IMR-90 (cell line): ENCODE measurements around the gene PLD3. TPM values are rescaled to one million over a fixed set of nuclear protein-coding genes. Genes with fewer than 3 reads are reported as not detected.

Experiments used
- MAFK ChIP-seq: IDR thresholded peaks from 2 replicates; pipeline ENCODE4 v1.6.1; 2012; ENCODE audit warnings: low read depth, low read length, improper control_type of control experiment
- RAD21 ChIP-seq: IDR thresholded peaks from 2 replicates; pipeline ENCODE4 v1.6.1; 2012; ENCODE audit warnings: low read length, improper control_type of control experiment
- RFX5 ChIP-seq: IDR thresholded peaks from 2 replicates; pipeline ENCODE4 v1.8.0; 2012; ENCODE audit warnings: low read depth, mild to moderate bottlenecking, low read length, moderate library complexity
- polyA plus RNA-seq, 3 experiments: library from polyadenylated mRNA; depleted of rRNA; stranded (reverse); fragments of >200 nt; gene quantifications; 2 replicates each; pipeline ENCODE4 v1.2.3, GENCODE V29; 2012; ENCODE audit warnings: low replicate concordance in 1 of 3
- total RNA-seq: library from RNA; depleted of rRNA; stranded (reverse); fragments of >200 nt; gene quantifications from 2 replicates; pipeline ENCODE4 v1.2.3, GENCODE V29; 2012
- TF ChIP-seq, protein P1 (sequence below): conservative IDR thresholded peaks from 2 replicates; pipeline ENCODE4 v1.5.1; 2012; ENCODE audit warnings: mild to moderate bottlenecking, low read depth, low read length, improper control_type of control experiment

PLD3 gene
- total and polyA plus RNA-seq, 2 of the 4 experiments (the other 2 are of a cell fraction), result 117 to 665 TPM

DNA sequence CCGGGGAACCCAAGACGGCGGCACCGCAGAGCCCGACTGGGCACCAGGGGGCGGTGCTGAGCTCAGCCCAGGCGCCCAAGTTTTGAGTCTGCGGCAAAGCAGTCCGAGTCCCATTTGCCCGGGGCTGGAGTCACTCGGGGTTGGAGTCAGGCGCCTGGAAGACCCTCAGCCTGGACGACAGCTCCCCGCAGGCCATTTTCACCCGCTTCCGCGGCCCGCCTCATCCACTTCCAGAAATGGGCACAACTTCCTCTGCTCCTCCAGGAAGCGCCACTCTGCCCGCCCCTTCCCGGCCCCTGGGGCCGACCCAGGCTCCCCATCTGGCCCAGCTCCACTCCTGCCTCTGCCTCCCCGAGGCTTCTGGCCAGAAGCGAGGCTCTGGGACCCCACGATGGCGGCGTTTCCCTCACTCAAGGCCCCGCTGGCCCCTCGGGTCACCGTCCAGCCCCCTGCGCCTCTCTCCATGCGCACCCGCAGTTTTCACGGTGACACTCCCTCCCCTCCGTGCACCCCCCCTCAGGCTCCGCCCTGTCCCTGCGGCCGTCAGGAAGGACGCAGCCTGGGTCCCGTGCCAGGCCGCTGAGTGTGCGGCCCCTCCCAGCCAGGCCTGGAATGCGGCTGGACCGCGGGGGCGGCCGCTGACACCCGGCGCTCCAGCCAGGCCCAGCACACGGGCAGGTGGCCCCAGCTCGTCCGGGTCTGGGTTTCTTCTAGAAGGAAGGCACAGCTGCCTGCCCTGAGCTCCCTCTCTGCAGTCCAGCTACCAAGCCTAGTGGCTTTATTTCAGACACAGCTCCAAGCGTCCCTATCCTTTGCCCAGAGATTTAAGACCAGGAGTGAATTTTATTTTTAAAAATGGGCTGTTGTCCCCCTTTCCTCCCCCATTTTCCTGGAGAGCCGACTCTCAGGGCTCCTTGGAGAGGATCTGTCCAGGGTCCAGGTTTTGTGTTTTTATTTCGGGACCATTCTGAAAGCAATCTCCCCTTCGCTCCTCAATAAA is 72.6 kb downstream of the PLD3 start (continued):
- TF ChIP-seq, protein P1, sequence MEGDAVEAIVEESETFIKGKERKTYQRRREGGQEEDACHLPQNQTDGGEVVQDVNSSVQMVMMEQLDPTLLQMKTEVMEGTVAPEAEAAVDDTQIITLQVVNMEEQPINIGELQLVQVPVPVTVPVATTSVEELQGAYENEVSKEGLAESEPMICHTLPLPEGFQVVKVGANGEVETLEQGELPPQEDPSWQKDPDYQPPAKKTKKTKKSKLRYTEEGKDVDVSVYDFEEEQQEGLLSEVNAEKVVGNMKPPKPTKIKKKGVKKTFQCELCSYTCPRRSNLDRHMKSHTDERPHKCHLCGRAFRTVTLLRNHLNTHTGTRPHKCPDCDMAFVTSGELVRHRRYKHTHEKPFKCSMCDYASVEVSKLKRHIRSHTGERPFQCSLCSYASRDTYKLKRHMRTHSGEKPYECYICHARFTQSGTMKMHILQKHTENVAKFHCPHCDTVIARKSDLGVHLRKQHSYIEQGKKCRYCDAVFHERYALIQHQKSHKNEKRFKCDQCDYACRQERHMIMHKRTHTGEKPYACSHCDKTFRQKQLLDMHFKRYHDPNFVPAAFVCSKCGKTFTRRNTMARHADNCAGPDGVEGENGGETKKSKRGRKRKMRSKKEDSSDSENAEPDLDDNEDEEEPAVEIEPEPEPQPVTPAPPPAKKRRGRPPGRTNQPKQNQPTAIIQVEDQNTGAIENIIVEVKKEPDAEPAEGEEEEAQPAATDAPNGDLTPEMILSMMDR, result peak; percentile 91
- TF ChIP-seq MAFK (no peak), RFX5 (no peak), RAD21 (peak; percentile 69)
